NCI-H82 treated with DMSO at 0.1 percent for 48 hours (cell line): ENCODE measurements around the gene CSKMT.

ENCODE experiments used
- DNase-seq: peaks from one replicate; lab custom pipeline; 2025; ENCODE audit not compliant: unreplicated experiment; lab: John Stamatoyannopoulos, UW

The CSKMT gene

GRCh38 chr11:62715150-62716130 is 50.3 kb downstream of the CSKMT start:
- no peak for DNase-seq

GRCh38 chr11:62716206-62716605 is 51.1 kb downstream of the CSKMT start:
- DNase-seq = no peak

- DNase-seq = no peak
Measured at GRCh38 chr11:62716816-62717215, 51.7 kb downstream of the CSKMT start.
